Erythroblast (primary cell): ENCODE data around the gene DAPK2.

Source experiments
- GATA1 ChIP-seq: IDR thresholded peaks from 2 replicates; pipeline ENCODE4 v1.6.1; 2011; ENCODE audit warnings: low read depth, mild to moderate bottlenecking, control low read depth, low read length, moderate library complexity
- POLR2A ChIP-seq: IDR thresholded peaks from 2 replicates; pipeline ENCODE4 v1.6.1; 2011; ENCODE audit warnings: mild to moderate bottlenecking, low read length

- TF ChIP-seq POLR2A = no peak
- TF ChIP-seq GATA1 = no peak
Measured at GRCh38 chr15:64004587-64004986, 41.7 kb downstream of the DAPK2 start.
